Esophagus squamous epithelium (tissue), 5 donors: ENCODE results near the gene SERPING1. TPM values are rescaled to one million over a fixed set of nuclear protein-coding genes. Genes with fewer than 3 reads are reported as not detected.

Experiments used
- DNase-seq: peaks from one replicate; lab custom pipeline; 2025; lab: John Stamatoyannopoulos, UW
- H3K27ac ChIP-seq, 4 donors: fragments of 200-600 bp; sonication (generic); one replicate each; pipeline ENCODE4 v1.5.1; 2016 to 2019; ENCODE audit warnings: mild to moderate bottlenecking in 1 of 4
- H3K27me3 ChIP-seq, 4 donors: fragments of 200-600 bp; sonication (generic); 1 replicate in 3 of 4; 2 replicates in 1 of 4; pipeline versions ENCODE4 v1.5.1 to v1.6.0; 2017 to 2021; ENCODE audit warnings: antibody characterized with exemption in 1 of 4
- H3K36me3 ChIP-seq, 3 donors: fragments of 200-600 bp; sonication (generic); one replicate each; pipeline ENCODE4 v1.5.1; 2016 to 2019
- H3K4me1 ChIP-seq, 3 donors: fragments of 200-600 bp; sonication (generic); one replicate each; pipeline ENCODE4 v1.5.1; 2017 to 2019
- H3K4me3 ChIP-seq, 4 donors: fragments of 200-600 bp; sonication (generic); 1 replicate in 3 of 4; 2 replicates in 1 of 4; pipeline ENCODE4 v1.5.1; 2016 to 2019; ENCODE audit warnings: mild to moderate bottlenecking in 2 of 4, moderate library complexity in 1 of 4
- H3K9me3 ChIP-seq, 3 donors: fragments of 200-600 bp; sonication (generic); one replicate each; pipeline ENCODE4 v1.5.1; 2016 to 2019
- CTCF ChIP-seq, 6 experiments: fragments of 450-650 bp in 4 of 6; fragments of 200-600 bp in 2 of 6; sonication (generic) in 2 of 6; IDR thresholded peaks; one replicate each; pipeline ENCODE4 v1.5.1; 2016 to 2019; ENCODE audit warnings: antibody characterized with exemption in 6 of 6, mild to moderate bottlenecking in 4 of 6, moderate library complexity in 4 of 6
- POLR2A ChIP-seq, 4 donors: fragments of 450-650 bp; IDR thresholded peaks; one replicate each; pipeline ENCODE4 v1.6.1; 2017; ENCODE audit warnings: antibody characterized with exemption in 4 of 4, mild to moderate bottlenecking in 4 of 4, moderate library complexity in 3 of 4
- WGBS, 2 donors: methylation state at CpG; one replicate each; pipeline ENCODE4 v1.1.5; 2018; 5-methylcytosine and 5-hydroxymethylcytosine counted together
- intact Hi-C: fragments of 100-400 bp; cut with DNase I; formaldehyde crosslinking; loops from one replicate; pipeline ENCODE4 v1.15.0; 2022
- total RNA-seq, 4 donors: library from RNA; depleted of rRNA; stranded (reverse); fragments of >200 nt; gene quantifications; one replicate each; pipeline ENCODE4 v1.1.0, GENCODE V29; 2016
- donor health status: DM: yes; HTN: yes; CAD: no.

Gene SERPING1
- total RNA-seq, 4 donors from 2014 or later, result 9.6 to 376 (median 78.4) TPM

GRCh38 chr11:57574061-57574460, 23.4 kb upstream of the SERPING1 start:
- no peak overlapping the region for H3K27ac ChIP-seq
- no peak for TF ChIP-seq CTCF (IDR thresholded peaks at IDR 0.05)
- TF ChIP-seq POLR2A (IDR thresholded peaks at IDR 0.05), result no peak
- H3K36me3 ChIP-seq, result no peaks in the 10 kb centered on the region
- H3K27me3 ChIP-seq, result peaks cover 0 to 4% (median 0%) of the 10 kb centered on the region in 4 donors
- peaks cover 0 to 9% (median 9%) of the 10 kb centered on the region in 3 donors for H3K4me1 ChIP-seq
- no peaks in the 10 kb centered on the region for H3K9me3 ChIP-seq
- intact Hi-C loops, result no loop called here
- DNase-seq, result no peak
- WGBS, 2 donors, result 53 to 54% methylated on average over 4 of the region's 4 CpGs
- H3K4me3 ChIP-seq, result no peak overlapping the region

- no peak for TF ChIP-seq POLR2A (IDR thresholded peaks at IDR 0.05)
- no peak for TF ChIP-seq CTCF (IDR thresholded peaks at IDR 0.05)
- no peaks in the 10 kb centered on the region for H3K27me3 ChIP-seq
- H3K36me3 ChIP-seq, result no peaks in the 10 kb centered on the region
- H3K27ac ChIP-seq, result no peak overlapping the region
- no peak for DNase-seq
- intact Hi-C loops, result no loop called here
- H3K9me3 ChIP-seq, result no peaks in the 10 kb centered on the region
- no peaks in the 10 kb centered on the region for H3K4me1 ChIP-seq
- H3K4me3 ChIP-seq, result no peak overlapping the region
- 82 to 85% methylated on average over 9 of the region's 9 CpGs for WGBS, 2 donors
Measured at GRCh38 chr11:57584341-57584740, 13.1 kb upstream of the SERPING1 start.

- H3K27ac ChIP-seq, result no peak overlapping the region
- TF ChIP-seq POLR2A (IDR thresholded peaks at IDR 0.05) (no peak), CTCF (IDR thresholded peaks at IDR 0.05) (no peak)
- no peak overlapping the region for H3K4me3 ChIP-seq
- H3K4me1 ChIP-seq, result no peaks in the 10 kb centered on the region
- H3K9me3 ChIP-seq, result no peaks in the 10 kb centered on the region
- H3K36me3 ChIP-seq, result no peaks in the 10 kb centered on the region
- no peak for DNase-seq
- H3K27me3 ChIP-seq, result no peaks in the 10 kb centered on the region
- intact Hi-C loops, result no loop called here
Measured at GRCh38 chr11:57585301-57585700, 12.2 kb upstream of the SERPING1 start.

- Histone ChIP-seq H3K27ac (no peak overlapping the region), H3K9me3 (no peaks in the 10 kb centered on the region), H3K4me3 (no peak overlapping the region), H3K4me1 (no peaks in the 10 kb centered on the region), H3K27me3 (no peaks in the 10 kb centered on the region), H3K36me3 (no peaks in the 10 kb centered on the region)
- 50 to 100% methylated on average over 1 to 2 of the region's 2 CpGs for WGBS, 2 donors
- TF ChIP-seq CTCF (IDR thresholded peaks at IDR 0.05) (no peak), POLR2A (IDR thresholded peaks at IDR 0.05) (no peak)
- intact Hi-C loops, result no loop called here
- no peak for DNase-seq
Measured at GRCh38 chr11:57586711-57587245, 10.7 kb upstream of the SERPING1 start.

GRCh38 chr11:57588046-57588710, 9.3 kb upstream of the SERPING1 start:
- TF ChIP-seq POLR2A (IDR thresholded peaks at IDR 0.05) (no peak), CTCF (IDR thresholded peaks at IDR 0.05) (no peak)
- 72 to 80% methylated on average over 3 of the region's 3 CpGs for WGBS, 2 donors
- Histone ChIP-seq H3K27me3 (no peaks in the 10 kb centered on the region), H3K27ac (no peak overlapping the region), H3K36me3 (no peaks in the 10 kb centered on the region), H3K4me1 (no peaks in the 10 kb centered on the region), H3K9me3 (no peaks in the 10 kb centered on the region), H3K4me3 (no peak overlapping the region)
- intact Hi-C loops, result no loop called here
- DNase-seq, result no peak
